OCI-LY1 (cell line): ENCODE measurements around the gene SH3RF3.

Source experiments
- H2AFZ ChIP-seq: fragments of 200-600 bp; sonication (generic), shearing (Covaris generic); 2 replicates; pipeline ENCODE4 v1.6.0; 2014; ENCODE audit warnings: antibody characterized with exemption, mild to moderate bottlenecking, low read length
- H3F3A ChIP-seq: fragments of 200-600 bp; sonication (generic), shearing (Covaris generic); 2 replicates; pipeline ENCODE4 v1.6.0; 2014; ENCODE audit warnings: mild to moderate bottlenecking, antibody characterized with exemption, low read length, moderate library complexity; ENCODE audit not compliant: insufficient read depth
- H3K27ac ChIP-seq: fragments of 200-600 bp; sonication (generic); 2 replicates; pipeline ENCODE4 v1.5.1; 2014; ENCODE audit warnings: low read length, mixed run types, mild to moderate bottlenecking, low read depth; ENCODE audit not compliant: poor library complexity, severe bottlenecking
- H3K27me3 ChIP-seq: fragments of 200-600 bp; sonication (generic); 2 replicates; pipeline ENCODE4 v1.6.0; 2014; ENCODE audit warnings: antibody characterized with exemption, mild to moderate bottlenecking, low read length, moderate library complexity; ENCODE audit not compliant: insufficient read depth
- H3K36me3 ChIP-seq: fragments of 200-600 bp; sonication (generic); 2 replicates; pipeline ENCODE4 v1.6.1; 2014; ENCODE audit warnings: mild to moderate bottlenecking, antibody characterized with exemption, low read length, moderate library complexity, mixed read lengths; ENCODE audit not compliant: insufficient read depth
- H3K4me1 ChIP-seq: fragments of 200-600 bp; sonication (generic); 2 replicates; pipeline ENCODE4 v1.5.1; 2014; ENCODE audit warnings: mild to moderate bottlenecking, low read length, moderate library complexity; ENCODE audit not compliant: insufficient read depth, severe bottlenecking
- H3K4me2 ChIP-seq: fragments of 200-600 bp; sonication (generic), shearing (Covaris generic); 2 replicates; pipeline ENCODE4 v1.6.1; 2014; ENCODE audit warnings: low read length
- H3K4me3 ChIP-seq: fragments of 200-600 bp; sonication (generic); 2 replicates; pipeline ENCODE4 v1.5.1; 2014; ENCODE audit warnings: low read length, low read depth, mild to moderate bottlenecking, mixed read lengths; ENCODE audit not compliant: poor library complexity, severe bottlenecking
- H3K79me2 ChIP-seq: fragments of 200-600 bp; shearing (Covaris generic); 2 replicates; pipeline ENCODE4 v1.6.1; 2016; ENCODE audit warnings: mixed run types, low read length, mixed read lengths; ENCODE audit not compliant: insufficient read depth
- H3K9ac ChIP-seq: fragments of 200-600 bp; sonication (generic), shearing (Covaris generic); 2 replicates; pipeline ENCODE4 v1.6.1; 2014; ENCODE audit warnings: mild to moderate bottlenecking, low read length, mixed read lengths
- H3K9me2 ChIP-seq: fragments of 200-600 bp; sonication (generic), shearing (Covaris generic); 2 replicates; pipeline ENCODE4 v1.6.1; 2014; ENCODE audit warnings: low read depth, mild to moderate bottlenecking, low read length, mixed read lengths
- H3K9me3 ChIP-seq: fragments of 200-600 bp; shearing (Covaris generic); 2 replicates; pipeline ENCODE4 v1.6.1; 2014; ENCODE audit warnings: low read length, mixed read lengths
- H4K20me1 ChIP-seq: fragments of 200-600 bp; sonication (generic), shearing (Covaris generic); 2 replicates; pipeline ENCODE4 v1.6.0; 2016; ENCODE audit warnings: mild to moderate bottlenecking, low read length; ENCODE audit not compliant: insufficient read depth
- EZH2 ChIP-seq: fragments of 200-600 bp; sonication (generic), shearing (Covaris generic); IDR thresholded peaks from 2 replicates; pipeline ENCODE4 v1.8.0; 2017; ENCODE audit warnings: borderline replicate concordance, mixed run types, mild to moderate bottlenecking, antibody characterized with exemption, low read length, moderate library complexity, mixed read lengths
- TF ChIP-seq, protein P1 (sequence below): fragments of 200-600 bp; sonication (generic), shearing (Covaris generic); IDR thresholded peaks from 2 replicates; pipeline ENCODE4 v1.5.1; 2017; ENCODE audit warnings: mild to moderate bottlenecking, antibody characterized with exemption, low read length, moderate library complexity, mixed read lengths

Gene SH3RF3

DNA sequence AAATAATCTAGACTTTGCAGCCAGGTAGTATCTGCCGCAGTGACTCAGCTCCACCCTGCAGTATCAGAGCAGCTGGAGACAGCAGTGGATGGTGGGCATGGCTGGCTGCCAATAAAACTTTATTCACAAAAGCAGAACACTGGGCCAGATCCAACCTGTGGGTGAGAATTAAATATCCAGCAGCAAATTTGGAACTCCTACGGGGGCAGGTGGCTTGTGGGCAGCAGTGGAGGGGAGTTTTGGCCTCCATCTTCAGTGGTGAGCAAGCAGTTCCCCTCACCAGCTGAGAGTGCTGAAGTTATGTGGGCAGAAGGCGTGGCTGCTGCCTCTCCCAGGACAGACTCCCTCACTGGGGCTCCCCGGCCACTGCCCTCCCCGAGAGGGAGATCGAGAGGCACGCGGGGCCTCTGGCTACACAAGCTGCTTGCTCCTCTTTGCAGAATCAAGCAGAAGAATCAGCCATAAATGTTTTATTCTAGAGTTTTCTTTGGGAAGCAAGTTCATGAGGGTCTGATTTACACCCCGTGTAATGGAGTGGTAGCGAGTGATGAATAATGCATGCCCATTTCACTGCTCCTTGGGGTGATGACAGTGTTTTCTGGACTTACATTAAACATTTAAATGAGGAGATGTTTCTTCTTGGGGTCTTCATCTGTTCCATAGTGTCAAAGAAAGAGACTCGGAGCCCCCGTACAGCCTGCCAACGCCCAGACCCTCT lies 280.5 kb downstream of the SH3RF3 start:
- Histone ChIP-seq H3K9me2 (no peaks in the 10 kb centered on the region), H3K4me3 (no peak overlapping the region), H3K27ac (no peak overlapping the region), H2AFZ (no peak overlapping the region), H3K4me2 (no peak overlapping the region), H3K27me3 (no peaks in the 10 kb centered on the region), H3K36me3 (no peaks in the 10 kb centered on the region), H4K20me1 (no peaks in the 10 kb centered on the region), H3F3A (no peaks in the 10 kb centered on the region), H3K9me3 (no peaks in the 10 kb centered on the region), H3K9ac (no peak overlapping the region), H3K79me2 (no peaks in the 10 kb centered on the region), H3K4me1 (no peaks in the 10 kb centered on the region)
- no peak for TF ChIP-seq EZH2
- TF ChIP-seq, protein P1, sequence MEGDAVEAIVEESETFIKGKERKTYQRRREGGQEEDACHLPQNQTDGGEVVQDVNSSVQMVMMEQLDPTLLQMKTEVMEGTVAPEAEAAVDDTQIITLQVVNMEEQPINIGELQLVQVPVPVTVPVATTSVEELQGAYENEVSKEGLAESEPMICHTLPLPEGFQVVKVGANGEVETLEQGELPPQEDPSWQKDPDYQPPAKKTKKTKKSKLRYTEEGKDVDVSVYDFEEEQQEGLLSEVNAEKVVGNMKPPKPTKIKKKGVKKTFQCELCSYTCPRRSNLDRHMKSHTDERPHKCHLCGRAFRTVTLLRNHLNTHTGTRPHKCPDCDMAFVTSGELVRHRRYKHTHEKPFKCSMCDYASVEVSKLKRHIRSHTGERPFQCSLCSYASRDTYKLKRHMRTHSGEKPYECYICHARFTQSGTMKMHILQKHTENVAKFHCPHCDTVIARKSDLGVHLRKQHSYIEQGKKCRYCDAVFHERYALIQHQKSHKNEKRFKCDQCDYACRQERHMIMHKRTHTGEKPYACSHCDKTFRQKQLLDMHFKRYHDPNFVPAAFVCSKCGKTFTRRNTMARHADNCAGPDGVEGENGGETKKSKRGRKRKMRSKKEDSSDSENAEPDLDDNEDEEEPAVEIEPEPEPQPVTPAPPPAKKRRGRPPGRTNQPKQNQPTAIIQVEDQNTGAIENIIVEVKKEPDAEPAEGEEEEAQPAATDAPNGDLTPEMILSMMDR = no peak

DNA sequence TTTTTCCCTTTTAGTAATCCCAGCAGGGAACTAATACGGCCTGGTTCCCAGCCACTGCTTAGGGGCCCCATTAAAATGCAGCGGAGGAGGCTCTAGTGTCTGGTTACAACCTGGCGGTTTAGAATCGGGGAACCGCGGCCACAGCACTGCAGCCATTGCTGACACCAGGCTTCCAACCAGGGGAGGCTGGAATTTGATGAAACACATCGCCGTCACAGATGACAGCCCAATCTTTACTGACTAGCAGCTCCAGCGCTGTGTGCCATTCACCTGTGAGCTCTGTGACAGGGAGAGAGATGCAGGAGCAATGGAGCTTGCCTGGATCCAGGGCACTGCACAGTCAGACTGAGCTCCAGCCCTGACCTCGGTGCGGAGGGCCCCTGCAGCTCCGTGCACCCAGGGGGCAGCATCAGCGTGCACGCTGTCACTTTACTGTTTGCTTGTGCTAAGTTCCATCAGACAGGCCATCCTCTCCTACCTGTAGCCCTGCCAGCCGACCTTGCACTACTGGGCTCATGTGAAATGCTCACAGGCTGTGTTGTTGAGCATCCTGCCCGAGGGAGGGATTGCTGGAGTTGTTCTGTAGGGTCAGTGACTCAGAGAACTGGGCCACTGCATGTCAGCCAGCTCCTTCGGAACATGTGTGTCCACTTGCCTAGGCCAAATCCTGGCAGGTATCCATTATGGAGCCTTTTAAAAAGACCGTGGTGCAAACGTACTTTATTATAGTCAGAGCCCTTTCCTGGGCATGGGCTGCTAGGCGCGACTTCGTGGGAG lies 281.2 kb downstream of the SH3RF3 start:
- no peak for TF ChIP-seq EZH2
- TF ChIP-seq, protein P1 = no peak
- no peaks in the 10 kb centered on the region for H3K9me2 ChIP-seq
- no peaks in the 10 kb centered on the region for H3K36me3 ChIP-seq
- no peak overlapping the region for H3K9ac ChIP-seq
- no peak overlapping the region for H3K27ac ChIP-seq
- no peaks in the 10 kb centered on the region for H3K27me3 ChIP-seq
- no peaks in the 10 kb centered on the region for H3K4me1 ChIP-seq
- no peak overlapping the region for H3K4me2 ChIP-seq
- H3F3A ChIP-seq = no peaks in the 10 kb centered on the region
- no peak overlapping the region for H3K4me3 ChIP-seq
- no peaks in the 10 kb centered on the region for H4K20me1 ChIP-seq
- H2AFZ ChIP-seq = no peak overlapping the region
- H3K9me3 ChIP-seq = no peaks in the 10 kb centered on the region
- H3K79me2 ChIP-seq = no peaks in the 10 kb centered on the region

DNA sequence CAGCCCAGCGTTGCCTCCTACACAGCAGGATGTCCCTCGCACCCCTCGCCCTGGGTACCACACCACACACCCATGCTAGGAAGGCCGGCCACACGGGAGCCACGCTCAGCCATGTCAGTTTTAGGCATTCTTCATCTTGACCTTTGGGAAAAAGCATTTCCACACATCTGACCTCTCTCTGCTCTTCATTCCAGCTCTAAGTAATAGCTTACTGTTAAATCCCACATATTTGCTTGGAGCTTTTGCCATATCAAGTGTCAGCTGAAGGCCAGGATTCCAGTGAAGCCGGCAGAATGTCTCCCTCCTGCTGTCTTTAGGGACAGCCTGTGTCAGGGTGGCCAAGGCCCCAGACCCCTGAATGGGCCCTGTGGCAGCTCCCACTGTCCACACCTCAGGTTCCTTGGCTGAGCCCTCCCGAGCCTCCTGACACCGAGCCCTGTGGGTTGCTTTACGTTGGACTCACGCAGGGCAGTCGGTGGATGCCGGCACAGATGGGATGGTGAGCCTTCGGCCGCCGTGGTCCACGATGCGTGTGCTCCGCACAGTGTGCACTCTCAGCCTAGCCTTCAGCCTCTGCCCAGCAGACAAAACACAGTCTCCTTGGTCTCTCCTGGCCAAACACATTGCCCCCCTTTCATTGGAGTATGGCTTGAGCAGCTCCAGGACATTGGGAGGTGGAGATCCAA lies 282.8 kb downstream of the SH3RF3 start:
- H2AFZ ChIP-seq = no peak overlapping the region
- H3K4me1 ChIP-seq = no peaks in the 10 kb centered on the region

More for the DNA sequence above, 282.8 kb downstream of the SH3RF3 start:
- no peaks in the 10 kb centered on the region for H3F3A ChIP-seq
- H3K4me2 ChIP-seq = no peak overlapping the region
- H3K9ac ChIP-seq = no peak overlapping the region
- no peaks in the 10 kb centered on the region for H3K9me2 ChIP-seq
- no peaks in the 10 kb centered on the region for H3K36me3 ChIP-seq
- H3K4me3 ChIP-seq = no peak overlapping the region
- H3K27me3 ChIP-seq = no peaks in the 10 kb centered on the region
- no peaks in the 10 kb centered on the region for H3K9me3 ChIP-seq
- H3K27ac ChIP-seq = no peak overlapping the region
- H3K79me2 ChIP-seq = no peaks in the 10 kb centered on the region
- TF ChIP-seq, protein P1 = no peak
- TF ChIP-seq EZH2 = no peak
- H4K20me1 ChIP-seq = no peaks in the 10 kb centered on the region
